CD4-positive, alpha-beta T cell (primary cell): Measurements from ENCODE around the gene SLC22A31. TPM values are rescaled to one million over a fixed set of nuclear protein-coding genes. Genes with fewer than 3 reads are reported as not detected.
"Not testable (repeated sequence)": the region's sequence is repeated elsewhere in the genome, so short reads cannot be mapped to it uniquely, and the experiment has no call there.

Source experiments
- ATAC-seq: fragments of 200-7000 bp; cut with Tn5 transposase; one replicate; pipeline ENCODE4 v1.10.0; 2022; ENCODE audit warnings: mild to moderate bottlenecking; ENCODE audit not compliant: poor library complexity
- CTCF ChIA-PET: fragments of 350-600 bp; sonication (Branson Sonifier 250); formaldehyde crosslinking; loops from one replicate; lab custom pipeline; 2021; ENCODE audit warnings: antibody characterized with exemption, inconsistent platforms; lab: Charles Lee
- POLR2A ChIA-PET: fragments of 350-600 bp; sonication (Branson Sonifier 250); formaldehyde crosslinking; loops from one replicate; lab custom pipeline; 2021; ENCODE audit warnings: antibody characterized with exemption, inconsistent platforms; lab: Charles Lee
- DNase-seq, 14 experiments: peaks; one replicate each; pipeline ENCODE4 v3.0.0-alpha.2; 2013 to 2020; ENCODE audit warnings: mixed read lengths in 2 of 14
- H3K27ac ChIP-seq, 2 donors: one replicate each; pipeline versions ENCODE4 v1.5.1 to v1.7.0; 2013; ENCODE audit warnings: low read length in 2 of 2, low read depth in 1 of 2, mild to moderate bottlenecking in 1 of 2
- H3K27me3 ChIP-seq, 2 experiments: 1 replicate in 1 of 2; 2 replicates in 1 of 2; pipeline versions ENCODE4 v1.6.1 to v1.7.0; 2013; ENCODE audit warnings: low read length in 2 of 2, control low read depth in 1 of 2, mild to moderate bottlenecking in 1 of 2, moderate library complexity in 1 of 2; ENCODE audit not compliant: insufficient read depth in 2 of 2, control insufficient read depth in 1 of 2
- H3K36me3 ChIP-seq: one replicate; pipeline ENCODE4 v1.6.1; 2013; ENCODE audit warnings: low read length, control low read depth; ENCODE audit not compliant: insufficient read depth
- H3K4me1 ChIP-seq: one replicate; pipeline ENCODE4 v1.6.1; 2013; ENCODE audit warnings: low read length, control low read depth; ENCODE audit not compliant: insufficient read depth
- H3K4me3 ChIP-seq: one replicate; pipeline ENCODE4 v1.5.1; 2013; ENCODE audit warnings: mild to moderate bottlenecking, low read length, moderate library complexity
- H3K9me3 ChIP-seq, 2 experiments: 1 replicate in 1 of 2; 2 replicates in 1 of 2; pipeline versions ENCODE4 v1.6.1 to v1.7.0; 2013; ENCODE audit warnings: low read length in 2 of 2, mild to moderate bottlenecking in 2 of 2, control low read depth in 1 of 2, moderate library complexity in 1 of 2; ENCODE audit not compliant: control insufficient read depth in 1 of 2, insufficient read depth in 1 of 2
- H3K27ac Mint-ChIP-seq: one replicate; pipeline ENCODE4 v1.8.0; 2020; ENCODE audit warnings: mixed read lengths
- H3K27me3 Mint-ChIP-seq: one replicate; pipeline ENCODE4 v1.8.0; 2021; ENCODE audit warnings: mixed read lengths
- H3K36me3 Mint-ChIP-seq: one replicate; pipeline ENCODE4 v1.8.0; 2021; ENCODE audit warnings: low read depth, mixed read lengths
- H3K4me1 Mint-ChIP-seq: one replicate; pipeline ENCODE4 v1.8.0; 2021; ENCODE audit warnings: low read depth, mixed read lengths
- H3K4me3 Mint-ChIP-seq: one replicate; pipeline ENCODE4 v1.8.0; 2020; ENCODE audit warnings: mild to moderate bottlenecking, mixed read lengths
- H3K9me3 Mint-ChIP-seq: one replicate; pipeline ENCODE4 v1.8.0; 2020; ENCODE audit warnings: mixed read lengths
- intact Hi-C, 2 experiments: fragments of 100-400 bp; cut with DNase I in 1 of 2; cut with micrococcal nuclease in 1 of 2; formaldehyde crosslinking; loops; one replicate each; pipeline versions ENCODE4 v1.15.1 to v1.9.0; 2023 to 2025; cut with DNase I, micrococcal nuclease
- total RNA-seq, 174 experiments: library from RNA in 2 of 174; stranded (reverse) in 2 of 174; gene quantifications; one replicate each; pipeline ENCODE4 v1.2.3 and lab custom pipeline; 2021 to 2026
- TF ChIP-seq, protein P1 (sequence below): fragments of 200-600 bp; IDR thresholded peaks from one replicate; pipeline ENCODE4 v1.8.0; 2022; ENCODE audit warnings: antibody characterized with exemption, mild to moderate bottlenecking

SLC22A31 gene
- total RNA-seq, 2 experiments from 2014 or later, result 2.1 to 2.9 TPM

GRCh38 chr16:89246903-89247733 lies 46.8 kb upstream of the SLC22A31 start:
- DNase-seq, result peak; percentile 91 to 100 (median 96)
- H3K27me3 ChIP-seq, result no peaks in the 10 kb centered on the region
- peaks cover 6 to 21% of the 10 kb centered on the region in 2 experiments for H3K9me3 ChIP-seq
- POLR2A ChIA-PET, result interaction anchor here (0.6 to 1.4 kb wide), 13 partner anchors 10 to 677 kb away, joined by 3 to 10 read pairs (median 3); partner anchors contain the start of genes APRT, CHMP1A, SPATA33 and TCF25
- TF ChIP-seq, protein P1, sequence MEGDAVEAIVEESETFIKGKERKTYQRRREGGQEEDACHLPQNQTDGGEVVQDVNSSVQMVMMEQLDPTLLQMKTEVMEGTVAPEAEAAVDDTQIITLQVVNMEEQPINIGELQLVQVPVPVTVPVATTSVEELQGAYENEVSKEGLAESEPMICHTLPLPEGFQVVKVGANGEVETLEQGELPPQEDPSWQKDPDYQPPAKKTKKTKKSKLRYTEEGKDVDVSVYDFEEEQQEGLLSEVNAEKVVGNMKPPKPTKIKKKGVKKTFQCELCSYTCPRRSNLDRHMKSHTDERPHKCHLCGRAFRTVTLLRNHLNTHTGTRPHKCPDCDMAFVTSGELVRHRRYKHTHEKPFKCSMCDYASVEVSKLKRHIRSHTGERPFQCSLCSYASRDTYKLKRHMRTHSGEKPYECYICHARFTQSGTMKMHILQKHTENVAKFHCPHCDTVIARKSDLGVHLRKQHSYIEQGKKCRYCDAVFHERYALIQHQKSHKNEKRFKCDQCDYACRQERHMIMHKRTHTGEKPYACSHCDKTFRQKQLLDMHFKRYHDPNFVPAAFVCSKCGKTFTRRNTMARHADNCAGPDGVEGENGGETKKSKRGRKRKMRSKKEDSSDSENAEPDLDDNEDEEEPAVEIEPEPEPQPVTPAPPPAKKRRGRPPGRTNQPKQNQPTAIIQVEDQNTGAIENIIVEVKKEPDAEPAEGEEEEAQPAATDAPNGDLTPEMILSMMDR, result no peak
- peaks cover 27% of the 10 kb centered on the region for H3K4me1 ChIP-seq
- intact Hi-C loops, result loop anchor here in 1 of 2 experiments (1.0 to 10.0 kb wide), 3 partner anchors 313 to 1292 kb away; partner anchors contain the start of genes BANP, RPL13 and TCF25
- peak; percentile 91 for ATAC-seq
- no peaks in the 10 kb centered on the region for H3K9me3 Mint-ChIP-seq
- CTCF ChIA-PET, result interaction anchor here (0.6 to 0.7 kb wide), 2 partner anchors 42 to 262 kb away, joined by 3 to 4 read pairs; no protein-coding TSS in a partner anchor
- no peak overlapping the region for H3K27ac ChIP-seq
- H3K4me1 Mint-ChIP-seq, result peaks cover 6% of the 10 kb centered on the region
- peak overlapping the region; percentile 72 for H3K27ac Mint-ChIP-seq
- no peaks in the 10 kb centered on the region for H3K27me3 Mint-ChIP-seq
- H3K36me3 Mint-ChIP-seq, result no peaks in the 10 kb centered on the region
- H3K4me3 ChIP-seq, result peak overlapping the region; percentile 35
- peak overlapping the region; percentile 82 for H3K4me3 Mint-ChIP-seq
- H3K36me3 ChIP-seq, result no peaks in the 10 kb centered on the region

- no peak overlapping the region for H3K27ac ChIP-seq
- no peaks in the 10 kb centered on the region for H3K36me3 ChIP-seq
- H3K4me1 Mint-ChIP-seq, result peaks cover 11% of the 10 kb centered on the region
- H3K4me1 ChIP-seq, result peaks cover 33% of the 10 kb centered on the region
- CTCF ChIA-PET, result no interaction called here
- DNase-seq (no peak), ATAC-seq (no peak)
- TF ChIP-seq, protein P1, result no peak
- no peaks in the 10 kb centered on the region for H3K27me3 ChIP-seq
- H3K27ac Mint-ChIP-seq, result peak overlapping the region; percentile 64
- peaks cover 6 to 21% of the 10 kb centered on the region in 2 experiments for H3K9me3 ChIP-seq
- no peaks in the 10 kb centered on the region for H3K36me3 Mint-ChIP-seq
- intact Hi-C loops, result loop anchor here in 1 of 2 experiments (5.0 to 10.0 kb wide), 2 partner anchors 626 to 1292 kb away; partner anchors contain the start of genes BANP and TCF25
- H3K4me3 ChIP-seq, result no peak overlapping the region
- H3K4me3 Mint-ChIP-seq, result peak overlapping the region; percentile 77
- POLR2A ChIA-PET, result interaction anchor here (0.7 to 1.4 kb wide), 5 partner anchors 29 to 676 kb away, joined by 3 to 10 read pairs (median 3); partner anchors contain the start of genes APRT, TCF25, ZC3H18 and ZNF778
- H3K27me3 Mint-ChIP-seq, result no peaks in the 10 kb centered on the region
- H3K9me3 Mint-ChIP-seq, result no peaks in the 10 kb centered on the region
Measured at GRCh38 chr16:89246383-89246902, 46.1 kb upstream of the SLC22A31 start.

GRCh38 chr16:89244754-89245153 lies 44.4 kb upstream of the SLC22A31 start:
- intact Hi-C loops, result loop anchor here (5.0 to 10.0 kb wide), 4 partner anchors 243 to 1290 kb away; partner anchors contain the start of genes BANP (in 1 of the 2), SPG7 (in 1 of the 2) and TCF25 (in 1 of the 2)
- H3K4me1 Mint-ChIP-seq, result peaks cover 16% of the 10 kb centered on the region
- no peak overlapping the region for H3K4me3 Mint-ChIP-seq
- no peak for ATAC-seq
- DNase-seq, result no peak
- peaks cover 4% of the 10 kb centered on the region for H3K36me3 Mint-ChIP-seq
- no peaks in the 10 kb centered on the region for H3K9me3 Mint-ChIP-seq
- no peaks in the 10 kb centered on the region for H3K27me3 Mint-ChIP-seq
- Histone ChIP-seq H3K36me3 (no peaks in the 10 kb centered on the region), H3K9me3 (peaks cover 0 to 13% of the 10 kb centered on the region in 2 experiments), H3K4me1 (peaks cover 42% of the 10 kb centered on the region), H3K27ac (no peak overlapping the region), H3K27me3 (no peaks in the 10 kb centered on the region), H3K4me3 (no peak overlapping the region)
- H3K27ac Mint-ChIP-seq, result no peak overlapping the region
- ChIA-PET CTCF (no interaction called here), POLR2A (no interaction called here)
- TF ChIP-seq, protein P1, result no peak

DNA sequence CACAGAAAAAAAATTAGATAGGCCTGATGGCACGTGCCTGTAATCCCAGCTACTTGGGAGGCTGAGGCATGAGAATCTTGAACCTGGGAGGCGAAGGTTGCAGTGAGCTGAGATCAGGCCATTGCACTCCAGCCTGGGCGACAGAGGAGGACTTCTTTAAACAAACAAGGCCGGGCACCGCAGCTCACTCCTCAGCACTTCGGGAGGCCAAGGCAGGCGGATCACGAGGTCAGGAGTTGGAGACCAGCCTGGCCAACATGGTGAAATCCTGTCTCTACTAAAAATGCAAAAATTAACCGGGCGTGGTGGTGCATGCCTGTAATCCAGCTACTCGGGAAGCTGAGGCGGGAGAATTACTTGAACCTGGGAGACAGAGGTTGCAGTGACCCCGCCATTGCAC lies 43.9 kb upstream of the SLC22A31 start:
- H3K9me3 Mint-ChIP-seq, H3K27ac ChIP-seq, H3K36me3 Mint-ChIP-seq, ATAC-seq, H3K4me3 ChIP-seq, CTCF ChIA-PET, H3K27me3 ChIP-seq, H3K27me3 Mint-ChIP-seq, POLR2A ChIA-PET, H3K36me3 ChIP-seq, DNase-seq: not testable (repeated sequence)
- H3K4me3 Mint-ChIP-seq, result peak overlapping the region; percentile 25
- H3K9me3 ChIP-seq, result peaks cover 0 to 10% of the 10 kb centered on the region in 2 experiments
- H3K4me1 Mint-ChIP-seq, result peaks cover 16% of the 10 kb centered on the region
- intact Hi-C loops, result loop anchor here (5.0 to 10.0 kb wide), 3 partner anchors 243 to 1289 kb away; partner anchors contain the start of genes BANP (in 1 of the 2) and SPG7 (in 1 of the 2)
- peak overlapping the region; percentile 83 for H3K27ac Mint-ChIP-seq
- peaks cover 42% of the 10 kb centered on the region for H3K4me1 ChIP-seq
